SK-N-SH (cell line): Measurements from ENCODE around the gene COL5A1. TPM values are rescaled to one million over a fixed set of nuclear protein-coding genes. Genes with fewer than 3 reads are reported as not detected.

Experiments
- CTCF ChIA-PET: fragments of 300-600, 350-600 bp; formaldehyde crosslinking; extraction: SDS; loops from one replicate; lab custom pipeline; 2021; lab: Yijun Ruan, JAX
- POLR2A ChIA-PET: fragments of 350-600 bp; sonication (Branson Sonifier 250); formaldehyde crosslinking; extraction: SDS; loops from one replicate; lab custom pipeline; 2020; ENCODE audit warnings: antibody characterized with exemption, inconsistent platforms; lab: Yijun Ruan, JAX
- DNase-seq: peaks from one replicate; pipeline ENCODE4 v3.0.0; 2012
- H2AFZ ChIP-seq: fragments of 200-600 bp; sonication (generic); 2 replicates; pipeline ENCODE4 v1.8.1; 2016; ENCODE audit warnings: antibody characterized with exemption, mild to moderate bottlenecking, low read depth
- H3F3A ChIP-seq: fragments of 200-600 bp; sonication (generic); replicated peaks from 2 replicates; pipeline ENCODE3; 2016; ENCODE audit warnings: antibody characterized with exemption, mild to moderate bottlenecking; ENCODE audit not compliant: insufficient read depth
- H3K27ac ChIP-seq, 2 experiments: fragments of 200-500 bp in 1 of 2; fragments of 200-600 bp in 1 of 2; sonication (Bioruptor generic) in 1 of 2; sonication (generic), shearing (Covaris generic) in 1 of 2; 2 replicates each; pipeline versions ENCODE4 v1.5.1 to v1.6.1; 2014 to 2016; ENCODE audit warnings: low read depth in 2 of 2, inconsistent platforms in 1 of 2, low read length in 1 of 2, mild to moderate bottlenecking in 1 of 2, mixed read lengths in 1 of 2
- H3K27me3 ChIP-seq: fragments of 200-600 bp; sonication (generic), shearing (Covaris generic); 2 replicates; pipeline ENCODE4 v1.6.1; 2016; ENCODE audit warnings: mixed run types; ENCODE audit not compliant: insufficient read depth
- H3K36me3 ChIP-seq, 2 experiments: fragments of 200-500 bp in 1 of 2; fragments of 200-600 bp in 1 of 2; sonication (Bioruptor generic) in 1 of 2; sonication (generic) in 1 of 2; replicated peaks in 1 of 2; 2 replicates each; pipeline versions ENCODE3 to v1.5.1; 2014 to 2016; ENCODE audit warnings: low read length in 1 of 2, mild to moderate bottlenecking in 1 of 2; ENCODE audit not compliant: insufficient read depth in 2 of 2, control insufficient read depth in 1 of 2
- H3K4me1 ChIP-seq, 2 experiments: fragments of 200-500 bp in 1 of 2; fragments of 200-600 bp in 1 of 2; sonication (Bioruptor generic) in 1 of 2; sonication (generic), shearing (Covaris generic) in 1 of 2; 2 replicates each; pipeline versions ENCODE4 v1.5.1 to v1.6.1; 2014 to 2016; ENCODE audit warnings: low read depth in 1 of 2, low read length in 1 of 2, mixed run types in 1 of 2; ENCODE audit not compliant: insufficient read depth in 2 of 2, control insufficient read depth in 1 of 2
- H3K4me2 ChIP-seq: fragments of 200-600 bp; sonication (generic), shearing (Covaris generic); 2 replicates; pipeline ENCODE4 v1.6.1; 2017; ENCODE audit warnings: mixed run types
- H3K4me3 ChIP-seq, 2 experiments: fragments of 200-500 bp in 1 of 2; fragments of 200-600 bp in 1 of 2; sonication (Bioruptor generic) in 1 of 2; sonication (generic), shearing (Covaris generic) in 1 of 2; 2 replicates each; pipeline versions ENCODE4 v1.5.1 to v1.8.1; 2014 to 2016; ENCODE audit warnings: low read depth in 2 of 2, inconsistent platforms in 1 of 2, low read length in 1 of 2, mild to moderate bottlenecking in 1 of 2, mixed read lengths in 1 of 2, moderate library complexity in 1 of 2
- H3K79me2 ChIP-seq: fragments of 200-600 bp; sonication (generic); 2 replicates; pipeline ENCODE4 v1.8.1; 2017; ENCODE audit warnings: mild to moderate bottlenecking; ENCODE audit not compliant: insufficient read depth
- H3K9ac ChIP-seq: fragments of 200-600 bp; sonication (generic); 2 replicates; pipeline ENCODE4 v1.6.1; 2017; ENCODE audit warnings: mixed run types
- H3K9me2 ChIP-seq: fragments of 200-600 bp; sonication (generic); 2 replicates; pipeline ENCODE4 v1.6.1; 2017; ENCODE audit warnings: mixed run types
- H3K9me3 ChIP-seq: fragments of 200-600 bp; sonication (generic); 2 replicates; pipeline ENCODE4 v1.6.1; 2017; ENCODE audit warnings: mixed run types, mild to moderate bottlenecking, moderate library complexity
- H4K20me1 ChIP-seq: fragments of 200-600 bp; sonication (generic); 2 replicates; pipeline ENCODE4 v1.6.1; 2017; ENCODE audit warnings: mild to moderate bottlenecking, mixed run types; ENCODE audit not compliant: insufficient read depth
- EZH2phosphoT487 ChIP-seq: fragments of 200-600 bp; sonication (generic); IDR thresholded peaks from 2 replicates; pipeline ENCODE4 v1.6.1; 2017; ENCODE audit warnings: low read depth, mixed run types, mild to moderate bottlenecking, antibody characterized with exemption, moderate library complexity, borderline replicate concordance
- FOSL2 ChIP-seq: IDR thresholded peaks from 2 replicates; pipeline ENCODE4 v1.4.0; 2012; ENCODE audit warnings: low read depth, mild to moderate bottlenecking, moderate library complexity, borderline replicate concordance
- MEF2A ChIP-seq: IDR thresholded peaks from 2 replicates; pipeline ENCODE4 v1.4.0; 2012; ENCODE audit warnings: low read depth, borderline replicate concordance
- NFIC ChIP-seq: IDR thresholded peaks from 2 replicates; pipeline ENCODE4 v1.4.0; 2012; ENCODE audit warnings: borderline replicate concordance
- NRF1 ChIP-seq: IDR thresholded peaks from 2 replicates; pipeline ENCODE4 v1.6.1; 2012; ENCODE audit warnings: low read depth, mild to moderate bottlenecking, low read length
- POLR2AphosphoS5 ChIP-seq: IDR thresholded peaks from 2 replicates; pipeline ENCODE4 v1.6.1; 2012; ENCODE audit warnings: low read depth, low read length
- RFX5 ChIP-seq: IDR thresholded peaks from 2 replicates; pipeline ENCODE4 v1.6.1; 2012; ENCODE audit warnings: mild to moderate bottlenecking, improper control_type of control experiment, low read length
- RXRA ChIP-seq: IDR thresholded peaks from 2 replicates; pipeline ENCODE4 v1.4.0; 2012; ENCODE audit warnings: low read depth, mild to moderate bottlenecking, borderline replicate concordance
- SIN3A ChIP-seq: IDR thresholded peaks from 2 replicates; pipeline ENCODE4 v1.6.1; 2012; ENCODE audit warnings: low read depth, mild to moderate bottlenecking, low read length, moderate library complexity, borderline replicate concordance
- SMC3 ChIP-seq: IDR thresholded peaks from 2 replicates; pipeline ENCODE4 v1.6.1; 2012; ENCODE audit warnings: low read depth, low read length, improper control_type of control experiment
- TAF1 ChIP-seq: IDR thresholded peaks from 2 replicates; pipeline ENCODE4 v1.6.1; 2012; ENCODE audit warnings: low read depth, mild to moderate bottlenecking, low read length, moderate library complexity, borderline replicate concordance
- YY1 ChIP-seq: IDR thresholded peaks from 2 replicates; pipeline ENCODE4 v1.4.0; 2012; ENCODE audit warnings: low read depth, mild to moderate bottlenecking
- WGBS: methylation state at CpG from one replicate; pipeline ENCODE4 v1.1.6; 2017; ENCODE audit warnings: low lambda C conversion rate; 5-methylcytosine and 5-hydroxymethylcytosine counted together
- polyA plus RNA-seq, 3 experiments: library from polyadenylated mRNA; depleted of rRNA; stranded (reverse); fragments of >200 nt; gene quantifications; 2 replicates each; pipeline ENCODE4 v1.2.3, GENCODE V29; 2012
- TF ChIP-seq, protein P1 (sequence below): IDR thresholded peaks from 2 replicates; pipeline ENCODE4 v1.4.0; 2012; ENCODE audit warnings: low read depth, borderline replicate concordance
- TF ChIP-seq, protein P2 (sequence below): IDR thresholded peaks from 2 replicates; pipeline ENCODE4; 2012
- TF ChIP-seq, protein P3 (sequence below): fragments of 200-600 bp; sonication (generic); IDR thresholded peaks from 2 replicates; pipeline ENCODE4 v1.6.1; 2017; ENCODE audit warnings: antibody characterized with exemption, mild to moderate bottlenecking, moderate library complexity

COL5A1 gene
- polyA plus RNA-seq, 1 of the 3 experiments (the other 2 are of a cell fraction), result 73.8 TPM

GRCh38 chr9:134795446-134795845, 153.8 kb downstream of the COL5A1 start (continued):
- TF ChIP-seq MEF2A, result no peak
- no peak for TF ChIP-seq EZH2phosphoT487
- no peak for TF ChIP-seq POLR2AphosphoS5
- no peak for TF ChIP-seq SIN3A
- TF ChIP-seq FOSL2, result no peak
- TF ChIP-seq RFX5, result no peak

DNA sequence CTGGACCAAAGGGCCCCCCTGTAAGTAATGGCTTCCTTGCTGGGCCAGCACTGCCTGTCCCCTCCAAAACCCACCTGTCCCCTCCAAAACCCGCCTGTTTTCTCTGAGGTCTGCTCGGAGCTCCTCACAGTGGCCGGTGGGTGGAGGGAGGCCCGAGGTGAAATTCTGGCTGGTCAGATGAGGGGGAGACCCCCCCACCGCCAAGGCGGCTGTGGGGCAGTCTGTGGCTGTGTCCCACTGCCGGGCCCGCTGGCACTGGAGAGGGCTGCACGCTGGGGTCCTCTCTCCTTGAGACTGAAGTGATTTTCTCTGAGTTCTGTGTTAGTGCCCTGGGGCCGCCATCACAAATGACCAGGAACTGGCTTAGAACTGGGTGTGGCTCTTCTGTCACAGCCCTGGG, 155.3 kb downstream of the COL5A1 start:
- CTCF ChIA-PET, result interaction anchor here (0.9 to 1.6 kb wide), 2 partner anchors 17 to 21 kb away, joined by 4 read pairs; no protein-coding TSS in a partner anchor
- Histone ChIP-seq H3K36me3 (peaks cover 56% of the 10 kb centered on the region in 2 experiments), H3K4me2 (no peak overlapping the region), H3K9me2 (no peaks in the 10 kb centered on the region), H3K27ac (no peak overlapping the region), H2AFZ (no peak overlapping the region), H3K27me3 (no peaks in the 10 kb centered on the region), H3K9ac (no peak overlapping the region), H4K20me1 (0 out of 2 replicates have a peak, but pooled peaks cover 4% of the 10 kb centered on the region), H3K4me3 (no peak overlapping the region), H3K9me3 (no peaks in the 10 kb centered on the region), H3K4me1 (no peaks in the 10 kb centered on the region; a peak in 1 of 4 replicates), H3K79me2 (peaks cover 8% of the 10 kb centered on the region), H3F3A (peaks cover 24% of the 10 kb centered on the region)
- TF ChIP-seq, protein P1, sequence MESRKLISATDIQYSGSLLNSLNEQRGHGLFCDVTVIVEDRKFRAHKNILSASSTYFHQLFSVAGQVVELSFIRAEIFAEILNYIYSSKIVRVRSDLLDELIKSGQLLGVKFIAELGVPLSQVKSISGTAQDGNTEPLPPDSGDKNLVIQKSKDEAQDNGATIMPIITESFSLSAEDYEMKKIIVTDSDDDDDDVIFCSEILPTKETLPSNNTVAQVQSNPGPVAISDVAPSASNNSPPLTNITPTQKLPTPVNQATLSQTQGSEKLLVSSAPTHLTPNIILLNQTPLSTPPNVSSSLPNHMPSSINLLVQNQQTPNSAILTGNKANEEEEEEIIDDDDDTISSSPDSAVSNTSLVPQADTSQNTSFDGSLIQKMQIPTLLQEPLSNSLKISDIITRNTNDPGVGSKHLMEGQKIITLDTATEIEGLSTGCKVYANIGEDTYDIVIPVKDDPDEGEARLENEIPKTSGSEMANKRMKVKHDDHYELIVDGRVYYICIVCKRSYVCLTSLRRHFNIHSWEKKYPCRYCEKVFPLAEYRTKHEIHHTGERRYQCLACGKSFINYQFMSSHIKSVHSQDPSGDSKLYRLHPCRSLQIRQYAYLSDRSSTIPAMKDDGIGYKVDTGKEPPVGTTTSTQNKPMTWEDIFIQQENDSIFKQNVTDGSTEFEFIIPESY, result no peak
- TF ChIP-seq RXRA, result no peak
- no peak for TF ChIP-seq NRF1
- TF ChIP-seq, protein P2, sequence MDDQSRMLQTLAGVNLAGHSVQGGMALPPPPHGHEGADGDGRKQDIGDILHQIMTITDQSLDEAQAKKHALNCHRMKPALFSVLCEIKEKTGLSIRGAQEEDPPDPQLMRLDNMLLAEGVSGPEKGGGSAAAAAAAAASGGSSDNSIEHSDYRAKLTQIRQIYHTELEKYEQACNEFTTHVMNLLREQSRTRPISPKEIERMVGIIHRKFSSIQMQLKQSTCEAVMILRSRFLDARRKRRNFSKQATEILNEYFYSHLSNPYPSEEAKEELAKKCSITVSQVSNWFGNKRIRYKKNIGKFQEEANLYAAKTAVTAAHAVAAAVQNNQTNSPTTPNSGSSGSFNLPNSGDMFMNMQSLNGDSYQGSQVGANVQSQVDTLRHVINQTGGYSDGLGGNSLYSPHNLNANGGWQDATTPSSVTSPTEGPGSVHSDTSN, result no peak
- no peak for TF ChIP-seq SIN3A
- TF ChIP-seq NFIC, result no peak
- TF ChIP-seq, protein P3, sequence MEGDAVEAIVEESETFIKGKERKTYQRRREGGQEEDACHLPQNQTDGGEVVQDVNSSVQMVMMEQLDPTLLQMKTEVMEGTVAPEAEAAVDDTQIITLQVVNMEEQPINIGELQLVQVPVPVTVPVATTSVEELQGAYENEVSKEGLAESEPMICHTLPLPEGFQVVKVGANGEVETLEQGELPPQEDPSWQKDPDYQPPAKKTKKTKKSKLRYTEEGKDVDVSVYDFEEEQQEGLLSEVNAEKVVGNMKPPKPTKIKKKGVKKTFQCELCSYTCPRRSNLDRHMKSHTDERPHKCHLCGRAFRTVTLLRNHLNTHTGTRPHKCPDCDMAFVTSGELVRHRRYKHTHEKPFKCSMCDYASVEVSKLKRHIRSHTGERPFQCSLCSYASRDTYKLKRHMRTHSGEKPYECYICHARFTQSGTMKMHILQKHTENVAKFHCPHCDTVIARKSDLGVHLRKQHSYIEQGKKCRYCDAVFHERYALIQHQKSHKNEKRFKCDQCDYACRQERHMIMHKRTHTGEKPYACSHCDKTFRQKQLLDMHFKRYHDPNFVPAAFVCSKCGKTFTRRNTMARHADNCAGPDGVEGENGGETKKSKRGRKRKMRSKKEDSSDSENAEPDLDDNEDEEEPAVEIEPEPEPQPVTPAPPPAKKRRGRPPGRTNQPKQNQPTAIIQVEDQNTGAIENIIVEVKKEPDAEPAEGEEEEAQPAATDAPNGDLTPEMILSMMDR, result no peak
- no peak for TF ChIP-seq SMC3
- no peak for TF ChIP-seq TAF1
- no peak for TF ChIP-seq YY1
- WGBS, result 76% methylated on average over 10 of the region's 10 CpGs
- DNase-seq, result no peak
- POLR2A ChIA-PET, result no interaction called here
